ENCODE data around the gene MOB2. TPM values are rescaled to one million over a fixed set of nuclear protein-coding genes. Genes with fewer than 3 reads are reported as not detected.

The MOB2 gene
- total RNA-seq, 1 donor from 2014 or later = 34.1 TPM

DNA sequence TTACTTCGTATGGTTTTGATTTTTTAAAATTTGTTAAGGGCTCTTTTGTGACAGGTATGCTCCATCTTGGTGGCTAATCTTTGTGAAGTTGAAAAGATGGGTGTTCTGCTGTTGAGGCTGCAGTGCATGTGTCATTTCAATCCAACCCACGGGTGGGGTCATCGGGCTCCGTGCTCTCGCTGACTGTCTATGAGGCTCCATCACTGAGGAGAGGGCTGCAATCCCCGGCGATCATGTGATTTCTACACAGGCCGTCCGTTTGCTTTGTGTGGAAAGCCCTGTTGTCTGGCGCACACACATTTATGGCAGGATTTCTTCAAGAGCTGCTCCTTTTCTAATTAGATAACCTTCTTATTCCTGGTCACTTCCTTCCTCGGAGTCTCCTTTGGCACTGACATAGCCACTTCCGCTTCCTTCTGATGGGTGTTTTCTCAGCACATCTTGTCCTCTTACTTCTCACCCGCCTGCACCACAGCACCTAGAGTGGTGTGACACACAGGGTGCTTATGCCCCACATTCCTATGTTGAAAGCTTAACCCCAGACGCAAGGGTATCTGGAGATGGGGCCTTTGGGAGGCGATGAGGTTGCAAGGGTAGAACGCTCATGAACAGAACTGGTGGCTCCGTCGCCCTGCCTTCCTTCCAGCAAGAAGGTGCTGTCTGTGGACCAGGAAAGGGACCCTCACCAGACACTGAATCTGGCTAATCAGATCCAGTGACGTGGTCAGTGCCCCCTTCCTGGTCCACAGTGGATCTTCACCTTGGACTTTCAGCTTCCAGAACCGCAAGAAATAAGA lies 9.4 kb downstream of the MOB2 start:
- Histone ChIP-seq H3K27me3 (no peaks in the 10 kb centered on the region), H3K36me3 (peaks cover 0 to 47% of the 10 kb centered on the region in 2 donors), H3K4me1 (peaks cover 7% of the 10 kb centered on the region), H3K9me3 (no peaks in the 10 kb centered on the region), H3K4me3 (no peak overlapping the region), H3K27ac (no peak overlapping the region)
- no peak for DNase-seq (ENCODE audit: extremely low spot score in 2 of 2)
- TF ChIP-seq, protein P1, sequence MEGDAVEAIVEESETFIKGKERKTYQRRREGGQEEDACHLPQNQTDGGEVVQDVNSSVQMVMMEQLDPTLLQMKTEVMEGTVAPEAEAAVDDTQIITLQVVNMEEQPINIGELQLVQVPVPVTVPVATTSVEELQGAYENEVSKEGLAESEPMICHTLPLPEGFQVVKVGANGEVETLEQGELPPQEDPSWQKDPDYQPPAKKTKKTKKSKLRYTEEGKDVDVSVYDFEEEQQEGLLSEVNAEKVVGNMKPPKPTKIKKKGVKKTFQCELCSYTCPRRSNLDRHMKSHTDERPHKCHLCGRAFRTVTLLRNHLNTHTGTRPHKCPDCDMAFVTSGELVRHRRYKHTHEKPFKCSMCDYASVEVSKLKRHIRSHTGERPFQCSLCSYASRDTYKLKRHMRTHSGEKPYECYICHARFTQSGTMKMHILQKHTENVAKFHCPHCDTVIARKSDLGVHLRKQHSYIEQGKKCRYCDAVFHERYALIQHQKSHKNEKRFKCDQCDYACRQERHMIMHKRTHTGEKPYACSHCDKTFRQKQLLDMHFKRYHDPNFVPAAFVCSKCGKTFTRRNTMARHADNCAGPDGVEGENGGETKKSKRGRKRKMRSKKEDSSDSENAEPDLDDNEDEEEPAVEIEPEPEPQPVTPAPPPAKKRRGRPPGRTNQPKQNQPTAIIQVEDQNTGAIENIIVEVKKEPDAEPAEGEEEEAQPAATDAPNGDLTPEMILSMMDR (IDR thresholded peaks at IDR 0.05) = no peak
- TF ChIP-seq POLR2AphosphoS5 (IDR thresholded peaks at IDR 0.05; ENCODE audit: insufficient read depth in 1 of 2, low read depth in 1 of 2) (no peak), POLR2A (IDR thresholded peaks at IDR 0.05) (no peak)
- intact Hi-C loops (cut with DNase I) = no loop called here

DNA sequence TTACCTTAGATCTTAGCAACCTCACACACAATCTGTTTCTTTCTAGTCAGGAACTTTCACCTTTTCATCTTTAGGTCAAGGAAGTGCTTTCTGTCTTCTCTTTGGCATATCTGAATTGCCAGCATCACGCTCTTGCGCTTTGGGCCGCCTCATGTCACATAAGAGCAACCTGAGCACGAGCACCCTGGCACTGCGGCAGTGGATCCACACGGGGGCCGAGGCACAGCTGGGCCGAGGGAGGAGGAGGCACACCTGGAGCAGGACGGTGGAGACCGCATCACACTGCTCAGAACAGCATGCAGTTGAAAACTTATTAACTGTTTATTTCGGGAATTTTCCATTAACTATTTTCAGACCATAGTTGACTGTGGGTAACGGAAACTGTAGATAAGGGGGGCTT lies 10.7 kb downstream of the MOB2 start:
- H3K36me3 ChIP-seq = peaks cover 0 to 53% of the 10 kb centered on the region in 2 donors
- no peak overlapping the region for H3K27ac ChIP-seq
- intact Hi-C loops (cut with DNase I) = no loop called here
- no peak overlapping the region for H3K4me3 ChIP-seq
- H3K27me3 ChIP-seq = no peaks in the 10 kb centered on the region
- TF ChIP-seq, protein P1 (IDR thresholded peaks at IDR 0.05) = no peak
- no peak for TF ChIP-seq POLR2A (IDR thresholded peaks at IDR 0.05)
- no peak for TF ChIP-seq POLR2AphosphoS5 (IDR thresholded peaks at IDR 0.05; ENCODE audit: insufficient read depth in 1 of 2, low read depth in 1 of 2)
- no peak for DNase-seq (ENCODE audit: extremely low spot score in 2 of 2)
- no peaks in the 10 kb centered on the region for H3K9me3 ChIP-seq
- no peaks in the 10 kb centered on the region for H3K4me1 ChIP-seq

DNA sequence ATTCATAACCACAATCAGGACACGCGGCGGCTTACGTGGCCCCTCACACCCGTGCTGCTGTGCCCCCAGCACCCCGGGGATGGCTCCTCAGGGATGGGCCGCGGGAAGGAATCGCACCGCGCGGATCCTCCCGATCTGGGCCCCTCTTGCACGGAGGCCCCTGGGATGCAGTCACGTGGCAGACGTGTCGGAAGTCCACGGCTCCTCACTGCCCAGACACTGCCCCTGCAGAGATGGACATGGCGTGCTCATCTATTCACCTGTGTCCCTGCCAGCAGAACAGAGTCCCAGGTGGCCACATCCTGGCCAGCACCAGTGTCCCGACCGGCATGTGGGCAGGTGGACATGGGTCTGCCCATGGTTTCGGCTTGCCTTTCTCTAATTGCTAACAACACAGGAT lies 12.8 kb downstream of the MOB2 start:
- Histone ChIP-seq H3K9me3 (no peaks in the 10 kb centered on the region), H3K27me3 (no peaks in the 10 kb centered on the region), H3K4me1 (no peaks in the 10 kb centered on the region), H3K27ac (no peak overlapping the region), H3K4me3 (no peak overlapping the region), H3K36me3 (peaks cover 0 to 58% of the 10 kb centered on the region in 2 donors)
- DNase-seq (ENCODE audit: extremely low spot score in 2 of 2) = no peak
- TF ChIP-seq POLR2AphosphoS5 (IDR thresholded peaks at IDR 0.05; ENCODE audit: insufficient read depth in 1 of 2, low read depth in 1 of 2) = no peak
- no peak for TF ChIP-seq POLR2A (IDR thresholded peaks at IDR 0.05)
- TF ChIP-seq, protein P1 (IDR thresholded peaks at IDR 0.05) = no peak
- intact Hi-C loops (cut with DNase I) = no loop called here

DNA sequence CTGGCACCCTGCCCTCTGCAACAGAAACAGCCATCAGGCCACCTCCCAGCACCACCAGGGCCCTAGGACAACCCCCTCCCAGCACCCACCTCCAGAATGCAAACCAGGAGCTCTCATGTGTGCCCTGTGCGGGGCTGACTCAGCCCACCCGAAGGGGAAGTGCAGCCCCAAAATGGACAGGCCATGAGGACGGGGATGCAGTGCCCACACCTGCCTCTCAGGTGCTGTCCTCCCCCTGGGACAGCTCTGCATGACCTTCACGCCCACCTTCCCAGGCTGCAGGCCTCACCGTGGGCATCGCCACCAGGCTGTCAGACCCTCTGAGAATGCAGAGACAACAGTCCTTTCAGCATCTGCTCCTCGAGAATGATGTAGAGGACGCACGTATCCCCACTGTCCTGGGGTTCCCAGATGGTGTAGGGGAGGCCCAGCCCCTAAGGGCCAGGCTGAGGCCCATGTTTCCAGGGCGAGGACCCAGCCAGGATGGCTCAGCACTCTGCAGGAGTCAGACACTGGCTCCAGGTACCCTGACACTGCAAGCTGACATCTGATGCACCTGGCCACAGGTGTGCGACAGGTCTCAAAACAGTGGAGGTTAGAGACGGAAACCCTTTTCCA lies 13.5 kb downstream of the MOB2 start:
- H3K27ac ChIP-seq = no peak overlapping the region
- intact Hi-C loops (cut with DNase I) = no loop called here
- no peaks in the 10 kb centered on the region for H3K9me3 ChIP-seq
- no peak overlapping the region for H3K4me3 ChIP-seq
- no peaks in the 10 kb centered on the region for H3K4me1 ChIP-seq
- peaks cover 0 to 57% of the 10 kb centered on the region in 2 donors for H3K36me3 ChIP-seq
- no peak for TF ChIP-seq POLR2A (IDR thresholded peaks at IDR 0.05)
- TF ChIP-seq, protein P1 (IDR thresholded peaks at IDR 0.05) = no peak
- TF ChIP-seq POLR2AphosphoS5 (IDR thresholded peaks at IDR 0.05; ENCODE audit: insufficient read depth in 1 of 2, low read depth in 1 of 2) = no peak
- no peaks in the 10 kb centered on the region for H3K27me3 ChIP-seq
- DNase-seq (ENCODE audit: extremely low spot score in 2 of 2) = no peak

Measured in vagina (tissue), 2 donors.